SK-N-MC (cell line): Measurements from ENCODE around the gene EVX2.

Source experiments
- DNase-seq: peaks from one replicate; pipeline ENCODE4 v3.0.0-alpha.2; 2011; ENCODE audit warnings: low read depth, low spot score
- H3K27ac ChIP-seq: fragments of 200-600 bp; sonication (generic); 2 replicates; pipeline ENCODE4 v1.5.1; 2016; ENCODE audit warnings: mixed run types
- H3K36me3 ChIP-seq: fragments of 200-600 bp; sonication (generic); 2 replicates; pipeline ENCODE4 v1.6.1; 2017; ENCODE audit warnings: antibody characterized with exemption, low read length, mixed read lengths; ENCODE audit not compliant: insufficient read depth
- H3K4me3 ChIP-seq: fragments of 200-600 bp; sonication (generic); 2 replicates; pipeline ENCODE4 v1.5.1; 2016
- H3K9ac ChIP-seq: fragments of 200-600 bp; sonication (generic); 2 replicates; pipeline ENCODE4 v1.8.0; 2017; ENCODE audit warnings: mixed run types, mixed read lengths; ENCODE audit not compliant: insufficient read length
- H3K9me3 ChIP-seq: fragments of 200-600 bp; sonication (generic); 2 replicates; pipeline ENCODE4 v1.6.1; 2017; ENCODE audit warnings: low read depth, mild to moderate bottlenecking, antibody characterized with exemption, low read length, moderate library complexity, mixed read lengths
- EZH2 ChIP-seq: fragments of 200-600 bp; sonication (generic); IDR thresholded peaks from one replicate; pipeline ENCODE4 v1.6.1; 2017; ENCODE audit warnings: antibody characterized with exemption
- FOXP2 ChIP-seq: optimal IDR thresholded peaks from 2 replicates; pipeline ENCODE3; 2011; ENCODE audit warnings: mild to moderate bottlenecking, moderate library complexity; ENCODE audit not compliant: insufficient read depth; ENCODE audit errors: extremely low read length, control extremely low read depth
- POLR2AphosphoS5 ChIP-seq: IDR thresholded peaks from 2 replicates; pipeline ENCODE4 v1.6.1; 2012; ENCODE audit warnings: mild to moderate bottlenecking, low read depth, low read length, borderline replicate concordance

EVX2 gene

DNA sequence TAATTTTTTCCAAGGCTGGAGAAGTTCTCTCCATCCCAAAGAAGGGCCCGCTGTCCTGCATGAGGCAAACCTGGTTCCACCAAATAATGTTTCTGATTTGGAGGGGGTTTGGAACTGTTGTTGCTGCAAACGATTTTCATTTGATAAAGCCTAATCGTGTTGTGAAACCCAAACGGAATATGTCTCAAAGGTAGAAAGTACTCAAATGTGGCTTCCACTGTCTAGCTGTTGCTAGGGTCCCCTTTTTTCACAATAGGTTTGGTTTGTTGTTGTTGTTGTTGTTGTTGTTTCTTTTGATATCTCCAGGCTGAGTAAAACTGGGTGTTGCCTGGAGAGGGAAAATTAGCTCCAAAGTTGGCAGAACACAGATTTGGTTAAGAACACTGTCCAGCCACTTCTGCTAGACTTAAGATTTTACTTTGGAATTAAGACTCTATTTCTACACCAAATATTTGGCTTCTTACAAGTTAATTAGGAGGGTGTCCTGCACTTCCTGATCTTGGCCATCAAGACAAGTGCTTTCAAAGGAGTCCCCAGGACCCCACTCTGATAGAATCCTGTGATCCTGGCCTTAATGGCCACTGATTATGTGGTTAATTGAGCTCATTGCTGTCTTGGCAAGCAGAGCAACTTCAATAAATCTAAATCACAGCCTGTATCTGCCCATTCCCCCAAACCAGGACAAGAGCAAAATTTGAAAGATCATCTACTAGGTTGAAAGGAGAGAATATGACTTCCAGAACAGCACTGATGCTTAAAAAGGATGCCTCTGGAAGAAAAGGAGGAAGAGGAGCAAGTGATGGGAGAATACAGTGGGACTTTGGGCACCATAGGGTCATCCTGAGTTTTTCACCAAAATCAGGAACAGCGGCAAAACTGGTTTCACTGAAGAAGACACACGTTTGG, 5.4 kb upstream of the EVX2 start:
- no peak overlapping the region for H3K4me3 ChIP-seq
- H3K36me3 ChIP-seq = peaks cover 3% of the 10 kb centered on the region
- DNase-seq = no peak
- no peaks in the 10 kb centered on the region for H3K9me3 ChIP-seq
- TF ChIP-seq EZH2 (no peak), FOXP2 (no peak), POLR2AphosphoS5 (no peak)
- H3K9ac ChIP-seq = no peak overlapping the region
- no peak overlapping the region for H3K27ac ChIP-seq

DNA sequence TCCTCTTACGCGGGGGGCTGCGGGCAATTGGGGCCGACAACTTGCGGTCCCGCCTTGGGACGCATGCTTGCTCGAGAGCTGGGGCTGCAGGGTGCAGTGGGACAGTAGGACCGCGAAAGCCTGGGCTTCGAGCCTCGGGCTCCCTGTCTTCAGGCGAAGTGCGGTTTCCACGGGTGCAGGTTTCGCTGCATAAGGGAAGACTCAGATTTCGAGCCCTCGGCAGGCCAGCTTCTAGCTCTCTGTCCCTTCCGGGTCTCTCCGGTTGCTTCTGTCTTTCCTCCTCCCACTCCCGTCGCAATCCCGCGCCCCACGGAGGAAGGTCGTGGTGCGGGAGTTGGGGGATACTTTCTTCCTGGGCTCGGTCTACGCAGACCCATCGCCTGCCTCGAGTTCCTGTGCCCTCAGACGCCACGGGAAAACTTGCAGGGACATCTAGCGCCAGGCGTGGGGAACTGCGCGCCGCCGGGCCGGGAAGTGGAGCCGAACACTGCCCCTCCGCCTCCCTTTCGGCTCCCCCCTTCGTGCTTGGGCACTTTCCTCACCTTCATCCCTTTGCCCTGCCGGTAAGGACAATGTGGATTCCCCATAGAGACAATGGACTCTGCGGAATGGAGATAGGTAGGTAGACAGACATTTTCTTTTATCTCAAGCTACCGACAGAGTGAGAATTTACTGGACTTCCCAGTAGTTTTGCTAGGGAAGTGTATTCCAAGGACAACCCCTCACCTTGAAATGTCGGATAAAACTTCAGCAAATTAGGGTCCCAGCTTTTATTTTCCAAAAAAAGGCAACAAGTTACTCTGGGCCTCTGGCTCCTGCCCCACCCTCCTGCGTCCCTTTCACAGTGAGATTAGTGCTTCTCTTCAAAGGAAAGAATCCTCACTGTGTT, 4.5 kb upstream of the EVX2 start:
- no peak overlapping the region for H3K4me3 ChIP-seq
- DNase-seq = no peak
- H3K9ac ChIP-seq = no peak overlapping the region

DNA sequence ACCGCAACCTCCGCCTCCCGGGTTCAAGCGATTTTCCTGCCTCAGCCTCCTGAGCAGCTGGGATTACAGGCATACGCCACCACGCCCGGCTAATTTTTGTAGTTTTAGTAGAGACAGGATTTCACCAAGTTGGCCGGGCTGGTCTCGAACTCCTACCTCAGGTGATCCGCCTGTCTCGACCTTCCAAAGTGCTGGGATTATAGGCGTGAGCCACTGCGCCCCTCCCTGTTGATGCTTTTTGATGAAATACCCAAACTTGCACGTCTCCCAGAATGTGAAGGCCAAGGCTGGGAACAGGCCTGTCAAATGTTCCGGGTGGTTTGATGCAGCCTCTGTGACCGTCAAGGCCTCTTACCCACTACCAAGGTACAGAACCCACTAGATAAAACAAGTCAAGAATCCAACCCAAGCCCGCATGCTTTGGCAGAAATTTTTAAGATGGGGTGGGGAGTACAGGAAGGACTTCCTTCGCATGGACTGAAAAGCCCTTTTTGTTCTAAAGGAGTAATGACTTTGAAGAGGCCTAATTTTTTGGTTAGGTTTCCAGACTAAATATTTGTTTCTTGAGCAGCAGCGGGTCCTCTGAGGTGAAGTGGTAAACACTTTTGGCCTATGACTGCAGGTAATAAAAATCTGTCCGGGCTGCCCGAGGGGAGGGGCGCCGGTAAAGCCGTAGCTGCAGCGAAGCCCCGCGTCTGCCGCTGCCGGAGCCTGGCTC, 3.7 kb upstream of the EVX2 start:
- no peaks in the 10 kb centered on the region for H3K36me3 ChIP-seq
- H3K9ac ChIP-seq = no peak overlapping the region
- no peak overlapping the region for H3K27ac ChIP-seq
- DNase-seq = no peak
- no peaks in the 10 kb centered on the region for H3K9me3 ChIP-seq
- no peak overlapping the region for H3K4me3 ChIP-seq
- no peak for TF ChIP-seq POLR2AphosphoS5

More for the DNA sequence above, 4.5 kb upstream of the EVX2 start:
- TF ChIP-seq EZH2 = no peak
- TF ChIP-seq FOXP2 = no peak
- no peak for TF ChIP-seq POLR2AphosphoS5
- Histone ChIP-seq H3K9me3 (no peaks in the 10 kb centered on the region), H3K27ac (no peak overlapping the region), H3K36me3 (no peaks in the 10 kb centered on the region)

DNA sequence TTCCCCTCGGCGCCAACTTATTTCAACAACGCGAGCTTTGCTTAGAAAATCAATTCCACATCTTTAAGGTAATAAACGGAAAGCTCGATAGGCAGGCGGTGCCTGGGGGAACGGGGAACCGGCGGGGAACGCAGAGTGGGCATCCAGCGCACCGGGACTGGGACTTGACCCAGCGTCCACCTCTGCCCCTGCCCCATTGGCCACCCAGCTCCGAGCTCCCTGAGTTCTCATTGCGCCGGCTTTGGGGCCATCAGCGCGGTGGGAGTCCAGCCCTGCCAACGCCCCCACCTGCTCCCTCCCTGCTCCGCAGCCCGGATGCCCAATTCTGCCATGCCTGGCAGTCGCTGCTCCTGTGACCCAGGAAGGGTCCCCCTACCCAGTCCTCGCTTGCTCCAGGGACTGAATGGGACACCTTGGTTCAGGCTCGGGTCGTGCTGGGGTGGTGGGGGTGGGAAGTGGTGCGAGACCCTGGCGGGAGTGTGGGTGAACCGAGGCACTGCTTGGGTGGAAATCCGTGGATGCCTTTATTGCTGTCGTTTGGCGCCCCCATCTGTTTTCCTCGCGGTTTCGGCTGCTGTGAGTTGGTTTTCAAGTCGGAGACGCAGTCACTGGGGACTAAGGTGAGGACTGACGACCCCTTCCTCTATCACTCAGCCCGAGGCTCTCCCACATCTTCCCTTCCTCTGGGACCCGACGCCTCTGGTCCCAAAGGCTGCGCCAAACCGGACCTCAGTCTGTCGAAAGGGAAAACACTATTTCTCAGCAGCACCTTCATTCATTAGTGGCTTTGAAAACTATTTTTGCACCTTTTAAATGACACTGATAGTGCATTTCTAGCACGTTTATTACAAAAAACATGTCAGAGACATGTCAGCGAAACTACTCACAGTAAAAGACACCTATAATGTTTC, 2.4 kb upstream of the EVX2 start:
- Histone ChIP-seq H3K4me3 (peak overlapping the region; percentile 83), H3K27ac (peak overlapping the region; percentile 56), H3K9me3 (no peaks in the 10 kb centered on the region), H3K9ac (peak overlapping the region; percentile 79), H3K36me3 (no peaks in the 10 kb centered on the region; the same call in 1 of the 2 replicates)
- no peak for DNase-seq
- no peak for TF ChIP-seq POLR2AphosphoS5
- TF ChIP-seq FOXP2 = peak; percentile 32

DNA sequence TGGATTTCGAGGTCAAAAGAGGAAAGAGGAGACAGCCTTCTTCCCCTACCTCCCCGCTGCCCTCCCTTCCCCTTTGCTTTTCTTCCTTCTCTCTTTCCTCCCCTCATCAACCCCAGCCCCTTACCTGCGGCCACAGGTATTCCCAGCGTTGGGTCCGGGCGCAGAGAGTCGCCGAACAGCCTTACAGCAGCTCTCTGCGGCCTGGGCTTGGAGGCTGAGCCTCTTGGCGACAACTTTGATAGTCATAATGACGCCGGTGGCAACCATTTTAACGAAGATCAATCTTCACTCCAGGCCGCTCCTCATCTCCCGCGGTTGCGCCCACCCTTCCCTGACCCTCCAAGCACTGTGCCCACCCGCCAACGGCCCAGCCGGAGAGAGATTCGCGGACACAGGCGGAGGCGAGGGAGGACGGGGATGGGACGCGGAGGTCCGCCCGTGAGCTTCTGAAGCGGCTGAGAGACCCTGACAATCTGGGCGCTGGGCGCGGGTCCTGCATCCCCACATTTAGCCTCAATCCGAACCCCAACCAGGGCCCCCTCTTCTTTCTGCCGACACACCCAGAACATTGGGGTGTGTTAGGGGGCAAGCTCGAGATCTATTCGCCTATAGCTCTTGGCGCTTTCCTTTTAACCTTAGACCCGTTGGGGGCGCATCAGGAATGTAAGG, 1.5 kb upstream of the EVX2 start:
- peak overlapping the region; percentile 79 for H3K9ac ChIP-seq
- peak overlapping the region; percentile 83 for H3K4me3 ChIP-seq
- DNase-seq = no peak
- TF ChIP-seq POLR2AphosphoS5 = no peak
- no peak for TF ChIP-seq FOXP2
- TF ChIP-seq EZH2 = no peak
- peaks cover 6% of the 10 kb centered on the region; the same call in 1 of the 2 replicates for H3K36me3 ChIP-seq
- H3K9me3 ChIP-seq = no peaks in the 10 kb centered on the region
- H3K27ac ChIP-seq = peak overlapping the region; percentile 76

DNA sequence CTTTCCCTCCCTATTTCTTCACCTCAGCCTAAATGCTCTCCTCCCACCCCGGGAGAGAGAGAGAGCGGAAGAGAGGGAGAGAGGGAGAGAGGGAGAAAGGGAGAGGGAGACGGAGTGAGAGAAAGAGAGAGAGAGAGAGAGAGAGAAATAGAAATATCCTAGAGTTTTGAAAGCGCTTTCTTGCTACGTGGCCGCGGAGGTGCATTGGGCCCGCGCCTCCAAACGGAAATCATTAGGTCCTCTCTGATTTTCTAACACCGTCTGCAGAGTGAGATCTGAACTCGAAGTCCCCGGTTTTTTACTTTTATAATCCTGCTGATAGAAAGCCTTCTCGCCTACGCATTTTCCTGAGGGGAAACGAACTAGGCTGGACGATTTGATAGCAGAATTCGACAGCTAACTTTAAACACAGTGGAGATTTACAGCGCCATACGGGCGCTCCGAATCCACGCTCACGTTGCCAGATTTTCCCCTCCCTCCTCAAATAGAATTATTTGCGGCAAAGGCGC, 903 bp upstream of the EVX2 start:
- Histone ChIP-seq H3K36me3 (peaks cover 8% of the 10 kb centered on the region; the same call in 1 of the 2 replicates), H3K9me3 (no peaks in the 10 kb centered on the region), H3K4me3 (peak overlapping the region; percentile 83), H3K27ac (peak overlapping the region; percentile 76), H3K9ac (peak overlapping the region; percentile 79)
- TF ChIP-seq EZH2 (no peak), POLR2AphosphoS5 (no peak), FOXP2 (no peak)
- DNase-seq = no peak
